Upper lobe of right lung (tissue), 1 donor: ENCODE measurements around the gene FAM151B. TPM values are rescaled to one million over a fixed set of nuclear protein-coding genes. Genes with fewer than 3 reads are reported as not detected.

ENCODE experiments used
- ATAC-seq: fragments of 200-7000 bp; cut with Tn5 transposase; one replicate; pipeline ENCODE4 v1.9.1; 2020; ENCODE audit warnings: mild to moderate bottlenecking, moderate library complexity
- DNase-seq: peaks from one replicate; pipeline ENCODE4 v3.0.0-alpha.2; 2020
- H3K27ac ChIP-seq: fragments of 200-600 bp; one replicate; pipeline ENCODE4 v1.8.0; 2022
- H3K27me3 ChIP-seq: fragments of 200-600 bp; one replicate; pipeline ENCODE4 v1.8.0; 2022; ENCODE audit warnings: mild to moderate bottlenecking
- H3K36me3 ChIP-seq: fragments of 200-600 bp; one replicate; pipeline ENCODE4 v1.8.0; 2022
- H3K4me1 ChIP-seq: fragments of 200-600 bp; one replicate; pipeline ENCODE4 v1.8.0; 2022
- H3K4me3 ChIP-seq: fragments of 200-600 bp; one replicate; pipeline ENCODE4 v1.8.0; 2022; ENCODE audit warnings: mild to moderate bottlenecking
- H3K9me3 ChIP-seq: fragments of 200-600 bp; one replicate; pipeline ENCODE4 v1.8.0; 2022
- CTCF ChIP-seq: fragments of 200-600 bp; IDR thresholded peaks from one replicate; pipeline ENCODE4 v1.8.0; 2022; ENCODE audit warnings: antibody characterized with exemption
- intact Hi-C: fragments of 100-400 bp; cut with DNase I; formaldehyde crosslinking; loops from one replicate; pipeline ENCODE4 v1.11.0; 2022
- long read RNA-seq: library from polyadenylated mRNA; unstranded; transcript quantifications from one replicate; pipeline ENCODE4 v2.0.0, GENCODE V29; 2021
- total RNA-seq: library from RNA; stranded (reverse); fragmentation: NEBNext Ultra II Directional; extraction: Animal tissue kit (Norgen Biotek cat#: 25700); gene quantifications from one replicate; pipeline ENCODE4 v1.2.1, GENCODE V29; 2021
- donor health status: DM: no; HTN: yes; CAD: no; lungs with severe emphysema.

The FAM151B gene, protein sequence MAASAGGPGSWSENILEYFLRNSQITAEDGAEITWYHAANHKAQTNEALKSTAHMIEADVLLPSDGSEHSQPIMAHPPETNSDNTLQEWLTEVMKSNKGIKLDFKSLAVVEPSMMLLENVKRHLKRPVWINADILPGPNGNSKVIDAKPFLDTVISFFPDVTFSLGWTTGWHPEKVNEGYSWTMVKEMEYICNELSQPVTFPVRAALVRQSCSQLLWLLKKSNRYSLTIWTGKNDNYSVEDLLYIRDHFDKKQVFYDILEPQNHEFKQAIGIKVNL
- 3.4 TPM for total RNA-seq
- long read RNA-seq, partial matches to known transcripts = 0 of 4 reads
- long read RNA-seq, other reads (novel, unspliced or antisense) = 4 of 4 reads

GRCh38 chr5:80487829-80488721 is at the start of gene FAM151B:
FAM151B (plus strand) TSS chr5:80488100; CDS start chr5:80488124, 24 bp downstream.
- peak; percentile 98 for ATAC-seq
- DNase-seq = peak; percentile 97
- Histone ChIP-seq H3K36me3 (no peaks in the 10 kb centered on the region), H3K9me3 (no peaks in the 10 kb centered on the region), H3K27me3 (no peaks in the 10 kb centered on the region), H3K27ac (peak within 1 kb of the TSS; percentile 80), H3K4me1 (peaks cover 15% of the 10 kb centered on the region), H3K4me3 (peak within 1 kb of the TSS; percentile 72)
- peak; percentile 31 for TF ChIP-seq CTCF
- intact Hi-C loops = no loop called here

- Histone ChIP-seq H3K36me3 (peaks cover 43% of the 10 kb centered on the region), H3K9me3 (no peaks in the 10 kb centered on the region), H3K4me3 (no peak overlapping the region), H3K4me1 (no peaks in the 10 kb centered on the region), H3K27ac (no peak overlapping the region), H3K27me3 (no peaks in the 10 kb centered on the region)
- intact Hi-C loops = no loop called here
- TF ChIP-seq CTCF = no peak
- ATAC-seq (no peak), DNase-seq (no peak)
Observed at GRCh38 chr5:80438739-80439138, 49.2 kb upstream of the FAM151B start.

GRCh38 chr5:80439213-80439612 is 48.7 kb upstream of the FAM151B start:
- intact Hi-C loops = no loop called here
- ATAC-seq (no peak), DNase-seq (no peak)
- Histone ChIP-seq H3K27me3 (no peaks in the 10 kb centered on the region), H3K4me3 (no peak overlapping the region), H3K4me1 (no peaks in the 10 kb centered on the region), H3K9me3 (no peaks in the 10 kb centered on the region), H3K36me3 (peaks cover 46% of the 10 kb centered on the region), H3K27ac (no peak overlapping the region)
- no peak for TF ChIP-seq CTCF

GRCh38 chr5:80442742-80443141 is 45.2 kb upstream of the FAM151B start:
- no peak for TF ChIP-seq CTCF
- intact Hi-C loops = no loop called here
- ATAC-seq = no peak
- Histone ChIP-seq H3K36me3 (peaks cover 58% of the 10 kb centered on the region), H3K27me3 (no peaks in the 10 kb centered on the region), H3K27ac (no peak overlapping the region), H3K4me3 (no peak overlapping the region), H3K9me3 (no peaks in the 10 kb centered on the region), H3K4me1 (no peaks in the 10 kb centered on the region)
- no peak for DNase-seq

- Histone ChIP-seq H3K4me1 (no peaks in the 10 kb centered on the region), H3K9me3 (no peaks in the 10 kb centered on the region), H3K27me3 (no peaks in the 10 kb centered on the region), H3K27ac (no peak overlapping the region), H3K4me3 (no peak overlapping the region), H3K36me3 (peaks cover 73% of the 10 kb centered on the region)
- DNase-seq (no peak), ATAC-seq (no peak)
- intact Hi-C loops = no loop called here
- TF ChIP-seq CTCF = no peak
Observed at GRCh38 chr5:80453366-80453765, 34.5 kb upstream of the FAM151B start.
